Hepatocyte (in vitro differentiated cells): ENCODE results near the gene RFX7.

ENCODE experiments used
- CTCF ChIP-seq: fragments of 200-600 bp; sonication (generic); IDR thresholded peaks from 2 replicates; pipeline ENCODE4 v1.5.1; 2016; ENCODE audit warnings: antibody characterized with exemption, mild to moderate bottlenecking; ENCODE audit not compliant: poor library complexity
- EZH2 ChIP-seq: fragments of 200-600 bp; sonication (generic); IDR thresholded peaks from 2 replicates; pipeline ENCODE4 v1.6.1; 2016; ENCODE audit warnings: antibody characterized with exemption, mild to moderate bottlenecking, borderline replicate concordance
- EZH2phosphoT487 ChIP-seq: fragments of 200-600 bp; sonication (generic); IDR thresholded peaks from one replicate; pipeline ENCODE4 v1.6.1; 2018; ENCODE audit warnings: antibody characterized with exemption, mild to moderate bottlenecking, low read depth, moderate library complexity; ENCODE audit not compliant: unreplicated experiment, severe bottlenecking

- TF ChIP-seq EZH2, result no peak
- TF ChIP-seq CTCF, result no peak
- no peak for TF ChIP-seq EZH2phosphoT487
Observed at GRCh38 chr15:56192659-56193442, 50.8 kb downstream of the RFX7 start.
